Endothelial cell of umbilical vein (primary cell): ENCODE measurements around the gene IGSF22. TPM values are rescaled to one million over a fixed set of nuclear protein-coding genes. Genes with fewer than 3 reads are reported as not detected.

Experiments
- BruUV-seq: library from RNA; stranded (reverse); fragments of 400-500 nt; replicated peaks from 2 replicates; lab custom pipeline; 2021; lab: Mats Ljungman, UMichigan
- CTCF ChIA-PET: fragments of 300-600, 350-600 bp; sonication (Branson Sonifier 250); formaldehyde crosslinking; loops from one replicate; lab custom pipeline; 2021; ENCODE audit warnings: antibody characterized with exemption, inconsistent platforms; lab: Charles Lee
- POLR2A ChIA-PET: fragments of 300-600, 350-600 bp; sonication (Branson Sonifier 250); formaldehyde crosslinking; loops from one replicate; lab custom pipeline; 2021; ENCODE audit warnings: antibody characterized with exemption, inconsistent platforms; lab: Charles Lee
- DNase-seq: peaks from one replicate; pipeline ENCODE4 v3.0.0-alpha.2; 2011; ENCODE audit warnings: low read depth, low spot score
- FAIRE-seq: peaks from 2 replicates; lab custom pipeline; 2011; peaks lifted over from hg19 to GRCh38; lab: Jason Lieb, UNC
- H2AFZ ChIP-seq: 2 replicates; pipeline ENCODE4 v1.6.0; 2012; ENCODE audit warnings: low read depth, low read length, control low read depth, inconsistent platforms
- H3K27ac ChIP-seq: 2 replicates; pipeline ENCODE4 v1.5.1; 2011; ENCODE audit warnings: low read depth, mild to moderate bottlenecking, control low read depth, low read length, moderate library complexity; ENCODE audit not compliant: insufficient read depth
- H3K27me3 ChIP-seq, 2 experiments: 2 replicates each; pipeline versions ENCODE4 v1.6.0 to v1.6.1; 2011; ENCODE audit warnings: low read length in 2 of 2, mixed read lengths in 1 of 2; ENCODE audit not compliant: control insufficient read depth in 2 of 2, insufficient read depth in 2 of 2
- H3K36me3 ChIP-seq, 2 experiments: 2 replicates in 1 of 2; 3 replicates in 1 of 2; pipeline ENCODE4 v1.5.1; 2011; ENCODE audit warnings: low read length in 2 of 2, mild to moderate bottlenecking in 1 of 2, moderate library complexity in 1 of 2; ENCODE audit not compliant: control insufficient read depth in 2 of 2, insufficient read depth in 2 of 2; ENCODE audit errors: extremely low read depth in 1 of 2
- H3K4me1 ChIP-seq: 3 replicates; pipeline ENCODE4 v1.5.1; 2011; ENCODE audit warnings: mild to moderate bottlenecking, low read length; ENCODE audit not compliant: control insufficient read depth, insufficient read depth; ENCODE audit errors: extremely low read depth
- H3K4me2 ChIP-seq: 2 replicates; pipeline ENCODE4 v1.6.1; 2011; ENCODE audit warnings: low read length, control low read depth, mixed read lengths; ENCODE audit not compliant: insufficient read depth
- H3K4me3 ChIP-seq, 3 experiments: fragments of 200-600 bp in 1 of 3; sonication (generic), shearing (Covaris generic) in 1 of 3; replicated peaks in 1 of 3; 2 replicates each; pipeline ENCODE4 v1.5.1; 2011 to 2016; ENCODE audit warnings: control low read depth in 3 of 3, low read length in 3 of 3, mild to moderate bottlenecking in 2 of 3, inconsistent platforms in 1 of 3, low read depth in 1 of 3, moderate library complexity in 1 of 3; ENCODE audit not compliant: insufficient read depth in 1 of 3
- H3K79me2 ChIP-seq: 2 replicates; pipeline ENCODE4 v1.6.0; 2012; ENCODE audit warnings: low read length, inconsistent platforms; ENCODE audit not compliant: control insufficient read depth, insufficient read depth
- H3K9ac ChIP-seq: replicated peaks from 2 replicates; pipeline ENCODE3; 2011; ENCODE audit warnings: low read length, control low read depth; ENCODE audit not compliant: insufficient read depth; ENCODE audit errors: extremely low read depth
- H3K9me1 ChIP-seq: replicated peaks from 3 replicates; pipeline ENCODE4 v1.6.0; 2011; ENCODE audit warnings: mild to moderate bottlenecking, low read length; ENCODE audit not compliant: control insufficient read depth, insufficient read depth; ENCODE audit errors: extremely low read depth
- H3K9me3 ChIP-seq: replicated peaks from 2 replicates; pipeline ENCODE4 v1.5.1; 2012; ENCODE audit warnings: low read length, inconsistent platforms; ENCODE audit not compliant: control insufficient read depth, insufficient read depth
- H4K20me1 ChIP-seq: replicated peaks from 2 replicates; pipeline ENCODE3; 2011; ENCODE audit warnings: mild to moderate bottlenecking, low read length; ENCODE audit not compliant: control insufficient read depth, insufficient read depth; ENCODE audit errors: extremely low read depth
- CTCF ChIP-seq, 2 donors: IDR thresholded peaks; 1 replicate in 1 of 2; 2 replicates in 1 of 2; pipeline ENCODE4 v1.5.1; 2011; ENCODE audit warnings: low read length in 2 of 2, mild to moderate bottlenecking in 2 of 2, moderate library complexity in 2 of 2, control low read depth in 1 of 2, inconsistent platforms in 1 of 2, low read depth in 1 of 2; ENCODE audit not compliant: insufficient read depth in 1 of 2; ENCODE audit errors: extremely low read depth in 1 of 2
- EZH2 ChIP-seq: IDR thresholded peaks from 2 replicates; pipeline ENCODE4 v1.6.1; 2012; ENCODE audit warnings: borderline replicate concordance, low read depth, mild to moderate bottlenecking, moderate library complexity, low read length, inconsistent platforms; ENCODE audit not compliant: severe bottlenecking
- FOS ChIP-seq: IDR thresholded peaks from 2 replicates; pipeline ENCODE4 v1.6.1; 2011; ENCODE audit warnings: mild to moderate bottlenecking, low read length, moderate library complexity, borderline replicate concordance; ENCODE audit not compliant: insufficient read depth
- GATA2 ChIP-seq: IDR thresholded peaks from 2 replicates; pipeline ENCODE4 v1.7.0; 2011; ENCODE audit warnings: low read depth, mild to moderate bottlenecking, moderate library complexity, mixed read lengths, low read length; ENCODE audit not compliant: insufficient read length, insufficient read depth
- JUN ChIP-seq: IDR thresholded peaks from 2 replicates; pipeline ENCODE4 v1.6.1; 2011; ENCODE audit warnings: borderline replicate concordance, low read depth; ENCODE audit not compliant: insufficient read length, insufficient read depth
- MYC ChIP-seq: IDR thresholded peaks from one replicate; pipeline ENCODE4 v1.6.1; 2011; ENCODE audit warnings: mild to moderate bottlenecking, low read depth, low read length
- POLR2A ChIP-seq: IDR thresholded peaks from 2 replicates; pipeline ENCODE4 v1.6.1; 2012; ENCODE audit warnings: low read depth, mild to moderate bottlenecking, control low read depth, low read length
- POLR2AphosphoS5 ChIP-seq: IDR thresholded peaks from 2 replicates; pipeline ENCODE4 v1.6.1; 2012; ENCODE audit warnings: low read depth, mild to moderate bottlenecking, control low read depth, low read length, moderate library complexity; ENCODE audit not compliant: insufficient read depth
- dilution Hi-C: fragments of 300-500 bp; cut with MboI; formaldehyde crosslinking; loops from one replicate; pipeline ENCODE4 v1.15.0; 2019; ENCODE audit warnings: low sequenced_read_pairs; ENCODE audit not compliant: extremely low pct_ligation_motif_present
- intact Hi-C: fragments of 100-400 bp; cut with micrococcal nuclease; formaldehyde crosslinking; loops from one replicate; pipeline ENCODE4 v1.10.0; 2022
- polyA plus RNA-seq, 4 experiments: library from polyadenylated mRNA; depleted of rRNA in 3 of 4; stranded (reverse) in 3 of 4; unstranded in 1 of 4; fragments of >200 nt; gene quantifications; 2 replicates each; pipeline versions ENCODE4 v1.2.1 to v1.2.3, GENCODE V29; 2011 to 2012; ENCODE audit warnings: missing spikeins in 1 of 4
- total RNA-seq: library from RNA; stranded (reverse); gene quantifications from 2 replicates; pipeline ENCODE4 v1.2.3, GENCODE V29; 2021
- TF ChIP-seq, protein P1 (sequence below): IDR thresholded peaks from 2 replicates; pipeline ENCODE4 v1.6.1; 2011; ENCODE audit not compliant: insufficient read depth, insufficient read length

Gene IGSF22
- total and polyA plus RNA-seq, 2 donors (not counting 3 experiments of a cell fraction or from before 2014, with no cell fraction given): not detected

DNA sequence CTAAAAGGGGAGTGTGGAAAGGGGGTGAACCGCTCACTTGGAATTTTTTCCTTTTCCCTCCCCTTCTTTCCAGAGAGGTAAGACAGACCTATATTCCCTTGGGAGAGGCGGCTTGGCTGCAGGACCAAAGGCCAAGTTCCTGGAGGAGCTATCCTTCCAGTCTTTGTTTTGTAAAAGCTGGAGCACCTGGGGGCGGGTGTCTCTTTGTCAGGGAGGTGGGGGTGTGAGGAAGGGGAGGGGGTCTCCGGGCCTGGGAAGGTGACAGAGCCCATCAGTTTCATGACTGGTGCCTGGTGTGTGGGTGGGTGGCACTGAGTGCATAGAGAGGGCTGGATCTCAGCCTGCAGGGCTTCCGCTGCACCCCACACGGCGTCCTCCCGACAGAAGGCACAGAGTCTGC lies 47.1 kb upstream of the IGSF22 start:
- TF ChIP-seq POLR2A (no peak), GATA2 (no peak), POLR2AphosphoS5 (no peak), CTCF (IDR thresholded peaks at IDR 0.05; ENCODE audit: extremely low read depth in 1 of 2, insufficient read depth in 1 of 2, low read depth in 1 of 2, low read length in 2 of 2) (no peak), JUN (no peak), FOS (no peak), EZH2 (no peak), MYC (no peak)
- TF ChIP-seq, protein P1, sequence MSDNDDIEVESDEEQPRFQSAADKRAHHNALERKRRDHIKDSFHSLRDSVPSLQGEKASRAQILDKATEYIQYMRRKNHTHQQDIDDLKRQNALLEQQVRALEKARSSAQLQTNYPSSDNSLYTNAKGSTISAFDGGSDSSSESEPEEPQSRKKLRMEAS: no peak
- BruUV-seq: no TSS peak
- Histone ChIP-seq H3K79me2 (no peaks in the 10 kb centered on the region), H3K9ac (no peak overlapping the region), H3K4me2 (no peak overlapping the region), H3K36me3 (no peaks in the 10 kb centered on the region), H2AFZ (no peak overlapping the region), H4K20me1 (no peaks in the 10 kb centered on the region), H3K27me3 (peaks cover 0 to 3% of the 10 kb centered on the region in 2 experiments), H3K9me1 (no peaks in the 10 kb centered on the region), H3K4me1 (no peaks in the 10 kb centered on the region), H3K27ac (no peak overlapping the region), H3K9me3 (no peaks in the 10 kb centered on the region), H3K4me3 (no peak overlapping the region)
- intact Hi-C loops (no loop called here), dilution Hi-C loops (no loop called here)
- CTCF ChIA-PET: interaction anchor here (1.0 to 7.7 kb wide), 3 partner anchors 8 to 28 kb away, joined by 3 to 65 read pairs (median 30); no protein-coding TSS in a partner anchor
- FAIRE-seq (no peak), DNase-seq (no peak)
- POLR2A ChIA-PET: no interaction called here
